ENCODE results near the gene CAMTA1.

Gene CAMTA1

GRCh38 chr1:7652061-7652460 lies 866.8 kb downstream of the CAMTA1 start:
- ChIA-PET CTCF (interaction anchor here (0.6 kb wide), 1 partner anchor 28 kb away, joined by 3 read pairs; no protein-coding TSS in a partner anchor), POLR2A (no interaction called here)
- DNase-seq (ENCODE audit: extremely low spot score), result no peak
- no peak for TF ChIP-seq FOXK2 (IDR thresholded peaks at IDR 0.05)
- no peak for TF ChIP-seq ARNT (IDR thresholded peaks at IDR 0.05)
- TF ChIP-seq LEF1 (IDR thresholded peaks at IDR 0.05; ENCODE audit: borderline replicate concordance), result no peak
- no peak for TF ChIP-seq L3MBTL2 (conservative IDR thresholded peaks at IDR 0.05)
- TF ChIP-seq ZNF384 (IDR thresholded peaks at IDR 0.05), result no peak
- no peak for TF ChIP-seq NFRKB (IDR thresholded peaks at IDR 0.05)
- TF ChIP-seq ELF4 (IDR thresholded peaks at IDR 0.05), result no peak
- TF ChIP-seq SUZ12 (IDR thresholded peaks at IDR 0.05), result no peak
- TF ChIP-seq FOXA1 (IDR thresholded peaks at IDR 0.05), result no peak
- TF ChIP-seq PKNOX1 (IDR thresholded peaks at IDR 0.05), result no peak
- TF ChIP-seq FOXM1 (IDR thresholded peaks at IDR 0.05; ENCODE audit: borderline replicate concordance), result no peak
- no peak for TF ChIP-seq SP1 (IDR thresholded peaks at IDR 0.05)
- TF ChIP-seq HDGF (IDR thresholded peaks at IDR 0.05; ENCODE audit: borderline replicate concordance), result no peak
- TF ChIP-seq BHLHE40 (IDR thresholded peaks at IDR 0.05; ENCODE audit: borderline replicate concordance), result no peak
- no peak for TF ChIP-seq TARDBP (IDR thresholded peaks at IDR 0.05)
- TF ChIP-seq CTBP1 (IDR thresholded peaks at IDR 0.05; ENCODE audit: borderline replicate concordance), result no peak

DNA sequence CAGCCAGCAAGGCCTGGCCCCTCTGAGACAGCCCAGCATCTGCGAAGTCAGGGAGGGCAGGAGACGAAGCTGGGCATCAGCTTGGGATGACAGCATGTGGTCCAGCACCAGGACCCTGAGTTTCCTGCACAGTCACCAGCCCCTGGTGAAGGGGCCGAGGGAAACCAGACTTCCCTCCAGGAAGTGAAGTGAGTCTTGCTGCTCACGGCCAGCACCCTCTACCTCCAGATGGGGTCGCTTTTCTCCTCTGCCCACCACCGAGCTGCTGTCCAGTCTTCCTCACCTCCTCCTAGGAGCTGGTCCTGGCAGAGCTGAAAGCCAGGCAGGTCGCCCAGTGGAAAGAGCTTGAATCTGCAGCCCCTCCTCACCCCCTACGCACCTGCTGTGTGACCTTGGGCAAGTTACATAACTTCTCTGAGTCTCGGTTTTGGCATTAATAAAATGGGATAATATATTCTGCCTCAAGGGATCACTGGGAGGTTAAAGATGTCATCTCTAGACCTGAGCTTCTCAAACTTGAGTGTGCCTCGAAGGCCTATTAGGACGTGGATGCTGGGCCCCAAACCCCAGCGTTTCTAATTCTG lies 867.4 kb downstream of the CAMTA1 start:
- TF ChIP-seq NFRKB (IDR thresholded peaks at IDR 0.05) (no peak), PKNOX1 (IDR thresholded peaks at IDR 0.05) (no peak), ZNF384 (IDR thresholded peaks at IDR 0.05) (no peak), L3MBTL2 (conservative IDR thresholded peaks at IDR 0.05) (no peak), FOXK2 (IDR thresholded peaks at IDR 0.05) (no peak), BHLHE40 (IDR thresholded peaks at IDR 0.05; ENCODE audit: borderline replicate concordance) (no peak), CTBP1 (IDR thresholded peaks at IDR 0.05; ENCODE audit: borderline replicate concordance) (no peak), SUZ12 (IDR thresholded peaks at IDR 0.05) (no peak), FOXM1 (IDR thresholded peaks at IDR 0.05; ENCODE audit: borderline replicate concordance) (no peak), ELF4 (IDR thresholded peaks at IDR 0.05) (no peak), SP1 (IDR thresholded peaks at IDR 0.05) (no peak), FOXA1 (IDR thresholded peaks at IDR 0.05) (no peak), TARDBP (IDR thresholded peaks at IDR 0.05) (no peak), ARNT (IDR thresholded peaks at IDR 0.05) (no peak), LEF1 (IDR thresholded peaks at IDR 0.05; ENCODE audit: borderline replicate concordance) (no peak), HDGF (IDR thresholded peaks at IDR 0.05; ENCODE audit: borderline replicate concordance) (no peak)
- ChIA-PET POLR2A (no interaction called here), CTCF (interaction anchor here (0.6 kb wide), 1 partner anchor 29 kb away, joined by 3 read pairs; no protein-coding TSS in a partner anchor)
- no peak for DNase-seq (ENCODE audit: extremely low spot score)

GRCh38 chr1:7654725-7655124 lies 869.5 kb downstream of the CAMTA1 start:
- CTCF ChIA-PET, result no interaction called here

GRCh38 chr1:7655354-7655753 lies 870.1 kb downstream of the CAMTA1 start:
- POLR2A ChIA-PET, result no interaction called here
- TF ChIP-seq HDGF (IDR thresholded peaks at IDR 0.05; ENCODE audit: borderline replicate concordance) (no peak), L3MBTL2 (conservative IDR thresholded peaks at IDR 0.05) (no peak), CTBP1 (IDR thresholded peaks at IDR 0.05; ENCODE audit: borderline replicate concordance) (no peak), BHLHE40 (IDR thresholded peaks at IDR 0.05; ENCODE audit: borderline replicate concordance) (no peak), LEF1 (IDR thresholded peaks at IDR 0.05; ENCODE audit: borderline replicate concordance) (no peak), ELF4 (IDR thresholded peaks at IDR 0.05) (no peak), TARDBP (IDR thresholded peaks at IDR 0.05) (no peak), SP1 (IDR thresholded peaks at IDR 0.05) (no peak), ZNF384 (IDR thresholded peaks at IDR 0.05) (no peak), FOXK2 (IDR thresholded peaks at IDR 0.05) (no peak), ARNT (IDR thresholded peaks at IDR 0.05) (no peak), FOXA1 (IDR thresholded peaks at IDR 0.05) (no peak), FOXM1 (IDR thresholded peaks at IDR 0.05; ENCODE audit: borderline replicate concordance) (no peak), SUZ12 (IDR thresholded peaks at IDR 0.05) (no peak), PKNOX1 (IDR thresholded peaks at IDR 0.05) (no peak), NFRKB (IDR thresholded peaks at IDR 0.05) (no peak)
- no peak for DNase-seq (ENCODE audit: extremely low spot score)
- CTCF ChIA-PET, result no interaction called here

More at GRCh38 chr1:7654725-7655124, 869.5 kb downstream of the CAMTA1 start:
- POLR2A ChIA-PET, result no interaction called here
- no peak for TF ChIP-seq NFRKB (IDR thresholded peaks at IDR 0.05)
- TF ChIP-seq FOXM1 (IDR thresholded peaks at IDR 0.05; ENCODE audit: borderline replicate concordance), result no peak
- no peak for TF ChIP-seq BHLHE40 (IDR thresholded peaks at IDR 0.05; ENCODE audit: borderline replicate concordance)
- TF ChIP-seq LEF1 (IDR thresholded peaks at IDR 0.05; ENCODE audit: borderline replicate concordance), result no peak
- no peak for TF ChIP-seq L3MBTL2 (conservative IDR thresholded peaks at IDR 0.05)
- TF ChIP-seq ELF4 (IDR thresholded peaks at IDR 0.05), result no peak
- TF ChIP-seq HDGF (IDR thresholded peaks at IDR 0.05; ENCODE audit: borderline replicate concordance), result no peak
- no peak for TF ChIP-seq CTBP1 (IDR thresholded peaks at IDR 0.05; ENCODE audit: borderline replicate concordance)
- no peak for TF ChIP-seq FOXK2 (IDR thresholded peaks at IDR 0.05)
- no peak for TF ChIP-seq TARDBP (IDR thresholded peaks at IDR 0.05)
- TF ChIP-seq FOXA1 (IDR thresholded peaks at IDR 0.05), result no peak
- TF ChIP-seq ZNF384 (IDR thresholded peaks at IDR 0.05), result no peak
- TF ChIP-seq PKNOX1 (IDR thresholded peaks at IDR 0.05), result no peak
- TF ChIP-seq ARNT (IDR thresholded peaks at IDR 0.05), result no peak
- TF ChIP-seq SUZ12 (IDR thresholded peaks at IDR 0.05), result no peak
- no peak for TF ChIP-seq SP1 (IDR thresholded peaks at IDR 0.05)
- no peak for DNase-seq (ENCODE audit: extremely low spot score)
